Pulmonary artery endothelial cell (primary cell): Measurements from ENCODE around the gene SEPTIN8. TPM values are rescaled to one million over a fixed set of nuclear protein-coding genes. Genes with fewer than 3 reads are reported as not detected.

Source experiments
- DNase-seq: peaks from one replicate; pipeline ENCODE4 v3.0.0-alpha.2; 2011; ENCODE audit warnings: low read depth, low spot score
- total RNA-seq: library from RNA; depleted of rRNA; stranded (reverse); fragments of >200 nt; gene quantifications from 2 replicates; pipeline ENCODE4 v1.2.3, GENCODE V29; 2014

The SEPTIN8 gene
- total RNA-seq, 1 donor from 2014 or later: 55.6 TPM

DNA sequence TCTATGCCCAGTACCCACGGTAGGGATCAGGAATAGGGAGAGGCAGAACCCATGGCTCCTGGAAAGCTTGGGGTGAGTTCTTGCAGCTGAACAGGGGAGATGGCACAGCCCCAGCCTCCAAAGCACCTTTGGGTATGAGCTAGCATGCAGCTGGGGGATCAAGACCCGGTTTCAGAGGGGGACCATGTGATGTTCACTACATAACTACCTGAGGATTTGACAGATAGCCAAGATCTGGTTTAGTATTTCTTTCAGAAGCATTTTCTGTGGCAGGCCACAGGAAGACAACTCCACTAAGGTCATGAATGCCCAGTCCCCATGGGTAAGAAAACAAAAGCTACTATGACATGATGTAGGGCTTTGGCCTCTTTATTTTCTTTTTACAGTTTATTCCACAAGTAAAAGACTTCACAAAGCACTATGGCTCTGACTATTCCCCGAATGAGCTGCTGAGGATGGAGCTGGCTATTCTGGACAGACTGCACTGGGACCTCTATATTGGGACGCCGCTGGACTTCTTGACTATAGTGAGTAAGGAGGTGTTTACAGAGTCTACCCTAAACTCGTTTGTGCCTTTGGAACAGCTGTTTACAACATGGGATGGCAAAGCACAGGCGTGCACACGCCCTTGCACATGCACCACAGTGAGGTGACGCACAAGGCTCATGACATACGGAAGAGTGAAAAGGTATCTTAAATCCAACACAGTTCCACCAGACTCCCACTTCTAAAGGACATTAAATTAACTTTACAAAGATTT lies 26.4 kb downstream of the SEPTIN8 start:
- no peak for DNase-seq

DNA sequence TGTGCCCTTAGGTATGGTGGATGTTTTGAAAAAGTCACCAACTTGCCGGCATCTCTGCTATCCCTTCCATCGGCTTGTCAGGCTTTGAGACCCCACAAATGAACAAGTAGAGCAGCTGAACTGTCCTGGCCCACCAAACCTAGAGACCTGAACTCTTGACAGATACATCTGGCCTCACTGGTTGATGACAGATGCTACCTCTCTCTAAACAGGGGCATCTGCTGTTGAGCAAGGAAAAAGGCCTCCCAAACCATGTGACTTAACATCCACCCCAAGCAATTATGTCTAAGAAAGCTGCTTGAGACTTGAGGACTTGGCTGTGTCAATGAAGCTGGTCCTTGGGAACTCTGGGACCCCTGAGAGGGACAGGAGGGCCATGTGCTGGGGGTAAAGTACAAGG lies 27.5 kb downstream of the SEPTIN8 start:
- DNase-seq: no peak

GRCh38 chr5:132748522-132749000 lies 28.5 kb downstream of the SEPTIN8 start:
- no peak for DNase-seq

GRCh38 chr5:132747616-132748440 lies 29.2 kb downstream of the SEPTIN8 start:
- no peak for DNase-seq

DNA sequence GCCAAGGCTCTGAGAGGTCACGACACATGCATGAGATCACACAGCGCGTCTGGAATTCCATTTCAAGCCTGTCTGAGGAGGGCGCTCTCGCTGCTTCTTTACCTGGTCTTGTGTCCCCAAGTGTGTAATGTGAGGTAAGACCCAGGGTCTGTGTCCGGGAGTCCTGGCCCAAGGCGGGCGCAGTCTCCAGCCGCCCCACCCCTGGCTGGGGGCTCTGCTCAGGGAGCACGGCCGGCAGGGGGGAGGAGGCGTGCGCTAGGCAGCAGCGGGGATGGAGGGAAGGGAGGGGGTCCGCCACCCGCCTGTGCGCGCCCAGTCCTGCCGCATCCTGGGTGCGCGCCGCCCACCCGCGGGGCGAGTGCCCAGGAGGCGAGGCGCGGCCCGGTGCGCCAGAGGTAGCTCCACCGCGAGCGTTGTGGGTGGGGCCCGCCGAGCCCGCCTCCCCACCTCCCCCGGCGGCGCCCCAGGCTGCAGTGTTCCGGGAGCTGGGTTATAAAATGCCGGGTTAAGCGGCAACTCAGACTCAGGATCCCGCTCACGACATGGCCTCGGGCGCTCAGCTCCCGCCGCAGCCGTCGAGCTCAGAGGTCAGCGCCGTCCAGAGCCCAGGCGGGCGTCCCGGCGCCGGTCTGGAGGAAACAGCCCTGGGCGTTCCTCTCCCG lies 30.0 kb downstream of the SEPTIN8 start, which contains the start of gene CCNI2:
Gene CCNI2, plus strand, starts transcription at position 473 of the 662 bp plus-strand sequence. Its CDS starts 70 bp downstream, at position 543.
- DNase-seq: no peak

- no peak for DNase-seq
Observed at GRCh38 chr5:132746592-132746953, 30.5 kb downstream of the SEPTIN8 start.

DNA sequence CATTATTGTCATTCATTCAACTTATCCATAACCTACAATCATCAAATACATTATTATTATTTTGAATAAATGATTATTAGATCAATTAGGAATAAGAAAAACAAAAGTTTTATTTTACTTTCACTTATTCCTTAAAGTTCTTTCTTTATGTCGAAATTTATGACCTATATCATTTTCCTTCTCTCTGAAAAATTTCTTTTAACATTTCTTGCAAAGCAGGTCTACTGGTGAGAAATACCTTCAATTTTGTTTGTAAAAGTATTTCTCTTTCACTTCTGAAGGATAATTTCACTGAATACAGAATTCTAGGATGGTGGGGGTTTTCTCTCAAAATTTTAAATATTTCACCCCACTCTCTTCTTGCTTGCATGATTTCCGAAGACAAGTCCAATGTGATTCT lies 32.4 kb downstream of the SEPTIN8 start:
- DNase-seq: no peak

- DNase-seq: no peak
Observed at GRCh38 chr5:132742626-132743025, 34.4 kb downstream of the SEPTIN8 start.

GRCh38 chr5:132742158-132742557 lies 34.9 kb downstream of the SEPTIN8 start:
- DNase-seq: no peak

GRCh38 chr5:132739232-132739631 lies 37.8 kb downstream of the SEPTIN8 start:
- no peak for DNase-seq

DNA sequence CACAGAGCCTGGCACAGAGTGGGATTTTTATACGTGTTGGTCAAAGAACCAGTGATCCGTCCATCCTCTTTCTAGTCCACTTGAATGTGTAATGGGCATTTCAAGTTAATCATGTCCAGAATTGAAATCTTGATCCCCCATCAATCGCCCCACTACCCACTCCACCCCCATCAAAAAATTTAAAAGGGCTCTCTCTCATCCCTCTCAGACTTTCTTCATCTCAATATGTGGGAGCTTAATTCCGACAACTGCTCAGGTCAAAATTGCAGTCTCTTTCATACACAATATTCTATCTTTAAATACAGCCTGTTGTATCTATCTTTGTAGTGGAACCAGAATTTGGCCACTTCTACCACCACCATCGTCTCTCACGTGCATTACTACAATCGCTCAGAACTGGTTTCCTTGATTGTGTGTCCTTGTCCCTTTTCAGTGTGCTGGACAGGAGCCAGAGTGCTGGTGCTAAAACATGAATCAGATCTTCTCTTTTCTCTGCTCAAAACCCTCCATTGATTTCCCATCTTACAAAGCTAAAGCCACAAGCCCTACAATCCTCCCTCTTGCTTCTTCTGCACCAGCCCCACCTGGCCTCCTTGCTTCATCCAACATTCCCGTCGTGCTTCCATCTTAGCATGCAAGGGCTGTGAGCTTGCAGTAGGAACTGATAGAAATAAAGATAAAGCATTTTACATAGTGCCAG lies 38.9 kb downstream of the SEPTIN8 start:
- DNase-seq: no peak

GRCh38 chr5:132736853-132737833 lies 39.9 kb downstream of the SEPTIN8 start, which contains the start of gene KIF3A:
TSS of gene KIF3A (minus strand) at chr5:132737546. CDS start at chr5:132737419, 127 bp downstream.
- peak; percentile 77 for DNase-seq

DNA sequence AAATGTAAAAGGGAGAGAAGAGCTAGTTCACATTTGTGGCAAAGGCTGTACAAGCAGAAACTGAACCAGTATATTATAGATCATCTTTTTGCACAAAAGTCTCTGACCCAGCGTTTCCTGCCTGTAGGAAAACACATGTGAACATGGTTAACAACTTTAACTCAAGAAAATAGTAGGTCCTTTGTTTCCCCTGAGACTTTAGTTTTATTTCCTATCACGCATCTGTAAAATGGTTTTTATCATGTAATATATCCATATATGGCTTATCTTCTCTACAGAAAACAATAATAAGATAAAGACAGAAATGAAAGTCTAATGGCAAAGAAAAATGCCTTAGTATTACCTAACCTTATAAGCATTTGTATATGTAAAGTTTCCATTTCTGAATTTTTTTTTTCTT lies 42.4 kb downstream of the SEPTIN8 start:
- DNase-seq: no peak

- no peak for DNase-seq
Observed at GRCh38 chr5:132733499-132734148, 43.4 kb downstream of the SEPTIN8 start.

- no peak for DNase-seq
Observed at GRCh38 chr5:132729896-132730295, 47.1 kb downstream of the SEPTIN8 start.

- DNase-seq: no peak
Observed at GRCh38 chr5:132725745-132726144, 51.3 kb downstream of the SEPTIN8 start.

- DNase-seq: no peak
Observed at GRCh38 chr5:132718544-132719312, 58.3 kb downstream of the SEPTIN8 start.

- no peak for DNase-seq
Observed at GRCh38 chr5:132714456-132715307, 62.4 kb downstream of the SEPTIN8 start.
